Caki2 (cell line): ENCODE results near the gene IRAK1BP1. TPM values are rescaled to one million over a fixed set of nuclear protein-coding genes. Genes with fewer than 3 reads are reported as not detected.

Experiments
- DNase-seq: peaks from one replicate; pipeline ENCODE4 v3.0.0-alpha.2; 2015; ENCODE audit warnings: low read depth
- in situ Hi-C: cut with HindIII; loops from 2 replicates; pipeline ENCODE4 v1.10.0; 2016; ENCODE audit warnings: low sequenced_read_pairs, low pct_unique_long_range_greater_than_20kb, mixed read lengths
- total RNA-seq: library from RNA; depleted of rRNA; stranded (reverse); fragments of >200 nt; shearing (Covaris generic); gene quantifications from 2 replicates; pipeline ENCODE4 v1.2.3, GENCODE V29; 2014; ENCODE audit warnings: low replicate concordance; rRNA removed

The IRAK1BP1 gene
- total RNA-seq, 1 experiment from 2014 or later = 2.7 TPM

GRCh38 chr6:78948785-78949184, 81.4 kb downstream of the IRAK1BP1 start:
- in situ Hi-C loops = no loop called here
- no peak for DNase-seq

- DNase-seq = no peak
- in situ Hi-C loops = no loop called here
Measured at GRCh38 chr6:78952362-78952761, 85.0 kb downstream of the IRAK1BP1 start.

Other genes with a start within 250 kb of the IRAK1BP1 start
- gene PHIP, start 210.7 kb downstream of the IRAK1BP1 start, total RNA-seq = 6.2 and 6.5 TPM in 2 replicates